GM19397 (cell line): ENCODE results near the gene HERPUD2.
"Not testable (repeated sequence)": the region's sequence is repeated elsewhere in the genome, so short reads cannot be mapped to it uniquely, and the experiment has no call there.

ENCODE experiments used
- ATAC-seq: cut with Tn5 transposase; IDR thresholded peaks from one replicate; pipeline ENCODE4 v1.9.1; 2021; ENCODE audit warnings: mild to moderate bottlenecking, moderate library complexity; ENCODE audit not compliant: unreplicated experiment

The HERPUD2 gene

GRCh38 chr7:35623381-35623780 lies 71.6 kb downstream of the HERPUD2 start:
- no peak for ATAC-seq

GRCh38 chr7:35619863-35620262 lies 75.1 kb downstream of the HERPUD2 start:
- no peak for ATAC-seq

DNA sequence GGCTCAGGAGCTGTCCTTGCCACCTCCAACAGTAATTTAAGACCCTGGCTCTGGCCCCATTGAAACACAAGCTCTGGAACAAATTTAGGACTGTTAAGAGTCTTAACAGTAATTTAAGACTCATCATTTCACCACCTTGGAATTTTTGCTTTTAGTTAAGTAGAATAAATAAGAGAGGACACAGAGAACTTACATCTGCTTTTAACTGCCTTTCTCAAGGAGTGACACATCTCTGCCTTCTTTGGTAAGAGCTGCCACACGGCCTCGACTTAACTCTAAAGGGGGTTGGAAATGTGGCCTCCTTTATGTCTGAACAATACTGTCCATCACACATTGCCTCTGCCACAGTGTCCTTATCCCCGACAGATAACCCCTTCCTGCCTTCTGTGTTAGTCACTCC lies 77.9 kb downstream of the HERPUD2 start:
- no peak for ATAC-seq

- no peak for ATAC-seq
Observed at GRCh38 chr7:35613150-35613549, 81.8 kb downstream of the HERPUD2 start.

DNA sequence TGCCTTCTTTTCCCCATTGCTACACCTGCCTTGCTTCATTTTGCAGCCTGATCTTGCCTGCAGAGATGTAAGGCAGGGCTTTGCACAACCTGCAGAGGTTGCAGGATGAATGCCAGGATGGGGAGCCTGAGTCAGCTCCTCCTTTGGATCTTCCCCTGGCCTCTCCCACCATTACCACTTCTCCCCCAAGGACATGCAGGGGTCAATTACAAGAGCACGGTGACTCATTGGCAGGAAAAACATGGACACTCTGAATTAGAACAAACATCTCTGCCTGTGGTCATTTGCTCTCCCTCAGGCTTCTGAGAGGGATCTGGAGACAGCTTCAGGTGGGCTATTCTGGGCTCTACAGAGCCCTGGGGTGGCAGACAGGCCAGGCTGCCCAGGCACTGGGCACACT lies 89.2 kb downstream of the HERPUD2 start:
- no peak for ATAC-seq

- no peak for ATAC-seq
Observed at GRCh38 chr7:35604595-35604994, 90.3 kb downstream of the HERPUD2 start.

DNA sequence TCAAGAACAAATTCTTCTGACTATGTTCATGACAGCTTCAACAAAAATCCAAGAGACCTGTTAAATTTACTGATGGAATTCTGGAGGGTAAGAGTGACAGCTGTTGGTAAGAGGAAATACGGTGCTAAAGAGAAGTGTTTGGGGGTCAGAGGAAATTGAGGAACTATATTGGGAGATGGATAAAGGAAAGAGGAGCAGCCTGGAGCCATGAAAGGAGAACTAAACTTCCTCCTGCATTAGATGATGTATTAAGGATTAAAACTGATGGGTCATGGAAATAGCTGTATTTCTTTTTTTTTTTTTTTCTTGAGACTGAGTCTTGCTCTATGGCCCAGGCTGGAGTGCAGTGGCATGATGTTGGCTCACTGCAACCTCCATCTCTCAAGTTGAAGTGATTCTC lies 95.3 kb downstream of the HERPUD2 start:
- ATAC-seq: no peak

GRCh38 chr7:35599061-35599460 lies 95.9 kb downstream of the HERPUD2 start:
- no peak for ATAC-seq

DNA sequence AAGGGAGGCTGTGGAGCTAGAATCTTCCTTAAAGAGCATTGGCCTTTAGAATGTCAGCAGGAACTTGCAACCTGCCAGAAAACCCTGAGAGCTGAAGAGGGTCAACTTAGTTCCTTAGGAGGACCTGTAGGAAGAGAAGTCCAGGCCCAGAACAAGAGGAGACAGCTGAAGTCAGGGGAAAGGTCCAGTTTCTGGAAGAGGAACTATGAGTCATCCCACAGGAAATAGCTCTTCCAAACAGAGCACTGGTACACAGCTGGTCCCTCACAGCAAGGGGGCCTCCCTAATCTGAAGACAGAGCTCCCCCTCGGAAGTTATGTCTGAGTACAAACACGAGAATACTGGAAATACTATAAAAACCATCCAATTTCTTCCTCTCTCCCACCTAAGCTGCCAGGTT lies 98.9 kb downstream of the HERPUD2 start:
- no peak for ATAC-seq

DNA sequence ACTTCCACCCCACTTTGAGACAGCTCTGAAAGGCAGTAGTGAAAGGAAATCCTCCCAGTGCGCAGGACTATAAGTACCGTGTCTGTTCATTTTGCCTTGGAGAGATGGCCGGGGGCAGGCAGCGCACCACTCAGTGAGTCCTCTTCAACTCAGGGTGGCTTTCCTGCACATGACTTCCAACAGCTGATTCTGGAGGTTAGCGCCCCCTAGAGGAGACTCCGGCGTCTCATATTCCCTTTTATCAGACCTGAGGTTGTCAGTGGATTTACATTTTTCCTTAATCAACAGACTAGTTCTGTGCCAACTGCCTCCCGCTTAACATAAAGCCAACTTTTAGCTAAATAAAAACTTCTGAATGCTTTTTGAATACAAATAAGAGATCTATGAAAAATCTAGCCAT lies 101.0 kb downstream of the HERPUD2 start:
- no peak for ATAC-seq

GRCh38 chr7:35588647-35589046 lies 106.3 kb downstream of the HERPUD2 start:
- no peak for ATAC-seq

- ATAC-seq: no peak
Observed at GRCh38 chr7:35584990-35585389, 109.9 kb downstream of the HERPUD2 start.

- ATAC-seq: not testable (repeated sequence)
Observed at GRCh38 chr7:35584533-35584932, 110.4 kb downstream of the HERPUD2 start.
